Jurkat, Clone E6-1 (cell line): ENCODE data around the gene KCNH2.

Source experiments
- DNase-seq: peaks from one replicate; pipeline ENCODE4 v3.0.0-alpha.2; 2011; ENCODE audit warnings: low read depth, low spot score
- H3K4me3 ChIP-seq: 2 replicates; pipeline ENCODE4 v1.5.1; 2011; ENCODE audit warnings: mild to moderate bottlenecking, low read length, control low read depth, moderate library complexity

The KCNH2 gene

GRCh38 chr7:150901160-150902035 is 76.7 kb downstream of the KCNH2 start:
- no peak overlapping the region for H3K4me3 ChIP-seq
- no peak for DNase-seq

DNA sequence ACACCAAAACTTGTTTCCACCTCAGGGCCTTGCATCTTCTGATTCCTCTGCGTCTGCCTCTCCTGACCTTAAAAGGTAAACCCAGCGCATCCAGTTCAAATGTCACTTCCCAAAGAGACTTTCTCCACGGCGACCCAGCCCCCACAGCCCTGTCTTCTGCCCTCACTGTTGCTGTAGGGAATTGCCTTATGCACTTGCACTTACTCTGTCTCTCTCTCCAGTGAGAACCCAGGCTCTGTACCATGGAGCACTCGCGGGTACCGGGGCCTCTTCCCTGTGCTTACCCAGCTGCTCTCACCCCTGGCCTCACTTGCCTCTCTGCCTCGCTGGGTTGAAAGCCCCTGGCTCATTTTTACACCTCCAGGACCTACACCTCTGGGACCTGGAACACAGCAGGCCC is 77.4 kb downstream of the KCNH2 start:
- no peak overlapping the region for H3K4me3 ChIP-seq
- no peak for DNase-seq

- H3K4me3 ChIP-seq = no peak overlapping the region
- peak; percentile 42 for DNase-seq
Observed at GRCh38 chr7:150898475-150899011, 79.6 kb downstream of the KCNH2 start.

DNA sequence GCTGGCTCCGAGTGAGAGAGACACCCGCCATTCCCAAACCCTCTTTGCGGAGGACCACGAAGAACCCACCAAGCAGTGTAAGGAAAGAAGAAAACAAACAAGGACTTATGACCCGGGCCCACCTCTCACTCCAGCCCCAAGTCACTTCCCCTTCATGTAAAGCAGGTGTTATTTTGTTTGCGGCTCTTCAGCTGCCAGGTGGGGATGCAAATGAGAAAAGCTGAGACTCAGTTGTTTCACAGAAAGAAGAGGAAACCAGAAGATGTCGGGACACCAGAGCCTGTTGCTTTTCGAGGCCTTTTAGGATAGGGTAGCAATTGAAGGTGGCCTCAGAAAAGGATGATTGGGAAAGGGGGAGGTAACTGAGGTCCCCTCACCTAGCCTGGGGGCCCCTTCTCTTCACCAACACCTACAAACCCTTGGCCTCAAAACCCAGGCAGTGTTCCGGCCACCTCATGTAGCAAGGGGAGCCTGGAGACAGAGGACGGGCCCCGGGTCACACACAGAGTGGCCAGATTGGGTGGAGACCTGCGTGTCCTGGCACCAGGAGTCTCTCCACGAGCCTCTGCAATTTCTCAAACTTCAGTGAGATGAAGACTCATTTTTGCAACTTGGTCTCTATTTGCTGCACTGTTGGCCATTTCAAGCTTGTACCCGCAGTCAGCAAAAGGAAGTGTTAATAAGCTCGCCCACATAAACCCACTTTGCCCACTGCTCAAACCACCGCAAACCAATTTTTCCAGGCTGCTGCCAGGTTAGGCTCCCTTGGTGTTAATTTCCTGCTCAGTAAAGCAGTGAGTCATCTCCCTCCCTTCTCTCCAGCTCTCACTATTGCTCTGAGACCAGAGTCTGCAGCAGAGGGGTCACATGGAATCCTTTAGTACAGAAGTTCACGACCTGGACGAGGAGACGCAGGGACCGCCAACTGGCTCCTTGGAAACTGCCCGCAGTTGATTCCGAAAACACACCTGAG is 80.3 kb downstream of the KCNH2 start:
- H3K4me3 ChIP-seq = no peak overlapping the region
- no peak for DNase-seq

GRCh38 chr7:150896562-150897209 is 81.4 kb downstream of the KCNH2 start:
- no peak overlapping the region for H3K4me3 ChIP-seq
- DNase-seq = no peak

GRCh38 chr7:150895809-150896208 is 82.3 kb downstream of the KCNH2 start:
- no peak overlapping the region for H3K4me3 ChIP-seq
- DNase-seq = no peak
